A549 (cell line): ENCODE measurements around the gene HINFP. TPM values are rescaled to one million over a fixed set of nuclear protein-coding genes. Genes with fewer than 3 reads are reported as not detected.

Experiments
- ATAC-seq, 2 experiments: fragments of 200-7000 bp in 1 of 2; fragments of >200 bp in 1 of 2; cut with Nextera tagmentation in 1 of 2; cut with Tn5 transposase in 1 of 2; 3 replicates each; pipeline versions ENCODE4 v1.8.0 to v1.9.1; 2018 to 2020; ENCODE audit warnings: mild to moderate bottlenecking in 1 of 2, moderate library complexity in 1 of 2
- CTCF ChIA-PET: fragments of 300-600 bp; sonication (Branson Sonifier 250); formaldehyde crosslinking; extraction: SDS; loops from one replicate; lab custom pipeline; 2021; ENCODE audit warnings: antibody characterized with exemption, inconsistent platforms; lab: Yijun Ruan, JAX
- POLR2A ChIA-PET: fragments of 350-600 bp; formaldehyde crosslinking; extraction: SDS; loops from one replicate; lab custom pipeline; 2021; ENCODE audit warnings: antibody characterized with exemption, inconsistent platforms; lab: Yijun Ruan, JAX
- DNase-seq, 2 experiments: peaks; one replicate each; pipeline versions ENCODE4 v3.0.0 to v3.0.0-alpha.2; 2011 to 2016; ENCODE audit warnings: low read depth in 1 of 2, low spot score in 1 of 2
- FAIRE-seq: peaks from 2 replicates; lab custom pipeline; 2011; peaks lifted over from hg19 to GRCh38; lab: Jason Lieb, UNC
- H3K27ac ChIP-seq, 2 experiments: fragments of >200 bp; sonication (Bioruptor Twin); formaldehyde crosslinking; 3 replicates each; pipeline ENCODE4 v1.5.1; 2016 to 2017
- H3K4me1 ChIP-seq: fragments of >200 bp; sonication (Bioruptor Twin); formaldehyde crosslinking; 3 replicates; pipeline ENCODE4 v1.6.1; 2016
- H3K4me2 ChIP-seq: fragments of >200 bp; sonication (Bioruptor Twin); formaldehyde crosslinking; 3 replicates; pipeline ENCODE4 v1.6.1; 2016
- H3K4me3 ChIP-seq: fragments of >200 bp; sonication (Bioruptor Twin); formaldehyde crosslinking; 3 replicates; pipeline ENCODE4 v1.5.1; 2016
- H3K9me3 ChIP-seq: fragments of >200 bp; sonication (Bioruptor Twin); formaldehyde crosslinking; 3 replicates; pipeline ENCODE4 v1.6.1; 2016
- BHLHE40 ChIP-seq: IDR thresholded peaks from 2 replicates; pipeline ENCODE4 v1.6.1; 2012; ENCODE audit warnings: low read depth, low read length, inconsistent platforms
- EHF ChIP-seq: fragments of 250-450 bp; sonication (Bioruptor Pico); IDR thresholded peaks from 2 replicates; pipeline ENCODE4 v1.5.0; 2020; ENCODE audit warnings: mild to moderate bottlenecking
- HEYL ChIP-seq: fragments of 250-450 bp; sonication (Bioruptor Pico); IDR thresholded peaks from 2 replicates; pipeline ENCODE4 v1.8.0; 2021; ENCODE audit warnings: mild to moderate bottlenecking, moderate library complexity
- HMGXB4 ChIP-seq: fragments of 250-450 bp; sonication (Bioruptor Pico); IDR thresholded peaks from 2 replicates; pipeline ENCODE4 v1.5.0; 2021; ENCODE audit warnings: mild to moderate bottlenecking, moderate library complexity, borderline replicate concordance
- KDM5A ChIP-seq: fragments of 200-600 bp; sonication (generic); IDR thresholded peaks from 2 replicates; pipeline ENCODE4 v1.6.1; 2016; ENCODE audit warnings: antibody characterized with exemption, mild to moderate bottlenecking
- MYC ChIP-seq: IDR thresholded peaks from 2 replicates; pipeline ENCODE4 v1.6.1; 2012; ENCODE audit warnings: mild to moderate bottlenecking, inconsistent platforms, low read length, improper control_type of control experiment, borderline replicate concordance
- NR3C1 ChIP-seq: fragments of >200 bp; sonication (Bioruptor Twin); formaldehyde crosslinking; IDR thresholded peaks from 3 replicates; pipeline ENCODE4 v1.6.1; 2017
- PHF8 ChIP-seq: fragments of 200-600 bp; sonication (generic); IDR thresholded peaks from 2 replicates; pipeline ENCODE4 v1.6.1; 2016; ENCODE audit warnings: low read depth, mild to moderate bottlenecking, antibody characterized with exemption, moderate library complexity, borderline replicate concordance
- RAD21 ChIP-seq, 2 experiments: fragments of >200 bp in 1 of 2; sonication (Bioruptor Twin) in 1 of 2; formaldehyde crosslinking in 1 of 2; IDR thresholded peaks in 1 of 2; conservative IDR thresholded peaks in 1 of 2; 2 replicates in 1 of 2; 3 replicates in 1 of 2; pipeline ENCODE4 v1.6.1; 2012 to 2018; ENCODE audit warnings: inconsistent platforms in 1 of 2
- TP53 ChIP-seq: fragments of 250-450 bp; sonication (Bioruptor Pico); IDR thresholded peaks from 2 replicates; pipeline ENCODE4 v1.5.0; 2021; ENCODE audit warnings: mild to moderate bottlenecking, moderate library complexity
- USF2 ChIP-seq: fragments of 450-650 bp; IDR thresholded peaks from 2 replicates; pipeline ENCODE4 v1.6.1; 2014; ENCODE audit warnings: antibody characterized with exemption
- WGBS: methylation state at CpG from one replicate; pipeline ENCODE4 v1.1.6; 2017; ENCODE audit errors: missing lambda C conversion rate; 5-methylcytosine and 5-hydroxymethylcytosine counted together
- polyA plus RNA-seq, 4 experiments: library from polyadenylated mRNA; depleted of rRNA in 3 of 4; stranded (reverse); fragments of >200 nt; fragmentation: RNase III in 1 of 4; extraction: RNeasy Plus Mini Kit Qiagen cat#74134 plus additional on column Dnase treatment in 1 of 4; gene quantifications; 2 replicates in 3 of 4; 3 replicates in 1 of 4; pipeline ENCODE4 v1.2.3, GENCODE V29; 2011 to 2017
- TF ChIP-seq, protein P1 (sequence below): fragments of >200 bp; sonication (Bioruptor Twin); formaldehyde crosslinking; IDR thresholded peaks from 3 replicates; pipeline ENCODE4 v1.5.1; 2016
- TF ChIP-seq, protein P2 (sequence below): IDR thresholded peaks from 2 replicates; pipeline ENCODE4 v1.6.1; 2012
- TF ChIP-seq, protein P3 (sequence below): fragments of 250-450 bp; sonication (Bioruptor Pico); IDR thresholded peaks from 2 replicates; pipeline ENCODE4 v1.5.0; 2020; ENCODE audit warnings: low read depth, mild to moderate bottlenecking, moderate library complexity

The HINFP gene
- polyA plus RNA-seq, 2 of the 4 experiments (the other 2 are of a cell fraction), result 10.0 to 13.0 TPM

DNA sequence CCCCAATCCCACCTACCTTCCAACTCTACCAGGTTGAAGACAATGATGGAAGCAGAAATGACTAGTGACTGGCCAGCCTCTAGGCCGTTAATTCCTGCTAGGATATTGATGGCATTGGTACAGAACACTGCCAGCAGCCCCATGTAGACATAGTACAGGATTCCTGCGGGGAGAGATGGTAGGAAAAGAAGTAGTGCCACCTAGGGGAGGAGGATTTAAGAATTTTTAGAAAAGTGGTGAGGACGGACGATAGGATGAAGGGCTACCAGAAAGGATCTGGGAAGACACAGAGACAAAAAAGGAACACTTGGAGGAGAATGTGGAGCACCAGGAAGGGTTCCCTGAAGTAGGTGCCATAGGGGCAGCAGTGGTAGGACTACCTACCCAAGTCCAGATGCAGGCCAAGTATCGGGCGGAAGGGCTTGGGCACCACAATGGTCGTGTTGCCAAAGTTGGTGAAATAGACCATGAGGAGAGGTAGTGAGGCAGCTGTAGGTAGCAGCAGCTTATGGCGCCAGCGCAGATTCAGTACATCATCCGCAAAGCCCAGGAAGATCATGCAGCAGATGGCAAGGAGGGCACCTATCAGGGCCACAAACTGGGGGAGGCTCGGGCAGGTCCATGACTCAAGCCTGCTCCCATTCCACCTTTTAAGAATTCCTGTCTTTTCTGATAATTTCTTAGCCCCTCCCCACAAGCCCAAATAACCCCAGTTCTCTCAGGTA lies 21.0 kb upstream of the HINFP start:
- TF ChIP-seq KDM5A (no peak), EHF (CRISPR knock-in tag) (no peak), USF2 (no peak), BHLHE40 (no peak), TP53 (CRISPR knock-in tag) (no peak), RAD21 (conservative IDR thresholded peaks at IDR 0.05 in 1 of 2, IDR thresholded peaks at IDR 0.05 in 1 of 2) (peak; percentile 18 to 45; a peak in 2 of 5 replicates)
- TF ChIP-seq, protein P1, sequence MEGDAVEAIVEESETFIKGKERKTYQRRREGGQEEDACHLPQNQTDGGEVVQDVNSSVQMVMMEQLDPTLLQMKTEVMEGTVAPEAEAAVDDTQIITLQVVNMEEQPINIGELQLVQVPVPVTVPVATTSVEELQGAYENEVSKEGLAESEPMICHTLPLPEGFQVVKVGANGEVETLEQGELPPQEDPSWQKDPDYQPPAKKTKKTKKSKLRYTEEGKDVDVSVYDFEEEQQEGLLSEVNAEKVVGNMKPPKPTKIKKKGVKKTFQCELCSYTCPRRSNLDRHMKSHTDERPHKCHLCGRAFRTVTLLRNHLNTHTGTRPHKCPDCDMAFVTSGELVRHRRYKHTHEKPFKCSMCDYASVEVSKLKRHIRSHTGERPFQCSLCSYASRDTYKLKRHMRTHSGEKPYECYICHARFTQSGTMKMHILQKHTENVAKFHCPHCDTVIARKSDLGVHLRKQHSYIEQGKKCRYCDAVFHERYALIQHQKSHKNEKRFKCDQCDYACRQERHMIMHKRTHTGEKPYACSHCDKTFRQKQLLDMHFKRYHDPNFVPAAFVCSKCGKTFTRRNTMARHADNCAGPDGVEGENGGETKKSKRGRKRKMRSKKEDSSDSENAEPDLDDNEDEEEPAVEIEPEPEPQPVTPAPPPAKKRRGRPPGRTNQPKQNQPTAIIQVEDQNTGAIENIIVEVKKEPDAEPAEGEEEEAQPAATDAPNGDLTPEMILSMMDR, result peak; percentile 52
- TF ChIP-seq, protein P2, sequence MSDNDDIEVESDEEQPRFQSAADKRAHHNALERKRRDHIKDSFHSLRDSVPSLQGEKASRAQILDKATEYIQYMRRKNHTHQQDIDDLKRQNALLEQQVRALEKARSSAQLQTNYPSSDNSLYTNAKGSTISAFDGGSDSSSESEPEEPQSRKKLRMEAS, result 0 out of 2 replicates have a peak, but pooled peaks have one; percentile 26
- TF ChIP-seq, protein P3, sequence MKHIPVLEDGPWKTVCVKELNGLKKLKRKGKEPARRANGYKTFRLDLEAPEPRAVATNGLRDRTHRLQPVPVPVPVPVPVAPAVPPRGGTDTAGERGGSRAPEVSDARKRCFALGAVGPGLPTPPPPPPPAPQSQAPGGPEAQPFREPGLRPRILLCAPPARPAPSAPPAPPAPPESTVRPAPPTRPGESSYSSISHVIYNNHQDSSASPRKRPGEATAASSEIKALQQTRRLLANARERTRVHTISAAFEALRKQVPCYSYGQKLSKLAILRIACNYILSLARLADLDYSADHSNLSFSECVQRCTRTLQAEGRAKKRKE, result no peak
- 15% methylated on average over 11 of the region's 11 CpGs for WGBS
- H3K4me1 ChIP-seq, result peaks cover 26% of the 10 kb centered on the region
- ChIA-PET POLR2A (no interaction called here), CTCF (interaction anchor here (0.7 to 1.4 kb wide), 8 partner anchors 11 to 96 kb away, joined by 3 to 9 read pairs (median 3); partner anchors contain the start of gene VPS11)
- H3K9me3 ChIP-seq, result no peaks in the 10 kb centered on the region
- peak; percentile 50 to 51 for DNase-seq
- peak overlapping the region; percentile 90 to 98 for H3K27ac ChIP-seq
- H3K4me3 ChIP-seq, result peak overlapping the region; percentile 78
- no peak for FAIRE-seq
- peak overlapping the region; percentile 99 for H3K4me2 ChIP-seq
- peak in 1 of 2 experiments; percentile 12; a peak in 3 of 6 replicates for ATAC-seq

GRCh38 chr11:119100994-119101758 lies 20.2 kb upstream of the HINFP start:
- ATAC-seq, result peak; percentile 31 to 65; a peak in 5 of 6 replicates
- Histone ChIP-seq H3K9me3 (no peaks in the 10 kb centered on the region), H3K4me1 (peaks cover 21% of the 10 kb centered on the region), H3K4me2 (peak overlapping the region; percentile 99), H3K27ac (peak overlapping the region; percentile 90 to 98), H3K4me3 (peak overlapping the region; percentile 78)
- under 1% methylated on average over 8 of the region's 29 CpGs for WGBS
- CTCF ChIA-PET, result interaction anchor here (1.1 to 1.9 kb wide), 7 partner anchors 11 to 104 kb away, joined by 3 to 11 read pairs (median 5); no protein-coding TSS in a partner anchor
- TF ChIP-seq NR3C1 (no peak), RAD21 (conservative IDR thresholded peaks at IDR 0.05 in 1 of 2, IDR thresholded peaks at IDR 0.05 in 1 of 2) (no peak), MYC (no peak), HMGXB4 (CRISPR knock-in tag) (no peak), HEYL (CRISPR knock-in tag) (no peak), PHF8 (0 out of 2 replicates have a peak, but pooled peaks have one; percentile 28), TP53 (CRISPR knock-in tag) (no peak)
- DNase-seq, result peak in 1 of 2 experiments; percentile 39
- no peak for FAIRE-seq
- POLR2A ChIA-PET, result interaction anchor here (0.6 to 2.0 kb wide), 7 partner anchors 10 to 68 kb away, joined by 3 to 27 read pairs (median 4); partner anchors contain the start of genes HINFP, HMBS and NLRX1
